HG03108 (cell line): ENCODE measurements around the gene TMA7B.
"Not testable (repeated sequence)": the region's sequence is repeated elsewhere in the genome, so short reads cannot be mapped to it uniquely, and the experiment has no call there.

Source experiments
- ATAC-seq: cut with Tn5 transposase; IDR thresholded peaks from one replicate; pipeline ENCODE4 v1.9.1; 2021; ENCODE audit warnings: moderate library complexity; ENCODE audit not compliant: unreplicated experiment

The TMA7B gene

DNA sequence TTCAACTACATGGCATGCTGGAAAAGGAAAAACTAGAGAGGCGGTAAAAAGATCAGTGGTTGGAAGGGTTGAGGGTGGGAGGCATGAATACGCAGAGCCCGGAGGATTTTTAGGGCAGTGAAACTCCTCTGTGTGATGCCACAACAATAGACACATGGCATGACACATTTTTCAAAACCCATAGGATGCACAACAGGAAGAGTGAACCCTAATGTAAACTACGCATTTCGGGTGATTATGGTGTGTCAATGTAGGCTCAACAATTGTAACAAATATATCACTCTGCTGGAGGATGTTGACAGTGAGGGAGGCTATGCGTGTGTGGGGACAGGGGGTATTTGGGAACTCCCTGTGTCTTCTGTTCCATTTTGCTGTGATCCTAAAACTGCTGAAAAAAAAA is 18.9 kb downstream of the TMA7B start:
- no peak for ATAC-seq

DNA sequence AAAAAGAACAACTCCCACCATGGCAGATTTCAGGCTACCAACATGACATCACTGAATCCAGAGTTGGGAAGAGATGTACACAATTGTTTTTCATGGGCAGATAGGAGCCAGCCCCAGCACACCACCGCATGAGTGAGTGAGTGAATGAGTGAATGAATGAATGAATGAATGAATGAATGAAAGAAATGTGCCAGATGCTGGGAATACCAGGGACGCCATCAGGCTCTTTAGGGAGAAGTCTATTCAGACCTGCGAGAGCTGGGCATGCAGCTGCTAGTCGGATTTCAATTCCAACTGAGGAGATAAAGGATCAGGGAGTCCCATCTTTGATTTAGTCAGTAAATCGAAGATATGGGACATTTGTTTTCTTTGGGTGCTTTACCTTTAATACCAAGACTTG is 19.3 kb downstream of the TMA7B start:
- no peak for ATAC-seq

DNA sequence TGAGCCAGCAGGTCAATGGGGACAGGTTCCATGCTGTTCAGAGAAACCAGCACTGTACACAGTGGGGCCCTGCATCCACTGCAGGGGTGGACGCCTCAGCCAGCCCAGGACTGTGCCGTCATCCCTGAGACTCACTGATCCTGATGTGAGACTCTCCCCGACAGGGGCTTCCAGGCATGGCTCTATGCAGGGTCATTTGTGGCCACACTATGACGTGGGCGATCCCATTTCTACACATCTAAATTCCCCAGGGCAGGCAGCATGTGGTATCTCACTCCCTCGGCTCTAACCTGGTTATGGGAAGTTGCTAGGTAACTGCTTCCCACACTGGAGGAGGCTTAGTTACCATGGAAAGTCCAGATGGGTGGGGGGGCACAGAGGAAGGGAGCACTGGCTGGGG is 20.4 kb downstream of the TMA7B start:
- ATAC-seq, result no peak

DNA sequence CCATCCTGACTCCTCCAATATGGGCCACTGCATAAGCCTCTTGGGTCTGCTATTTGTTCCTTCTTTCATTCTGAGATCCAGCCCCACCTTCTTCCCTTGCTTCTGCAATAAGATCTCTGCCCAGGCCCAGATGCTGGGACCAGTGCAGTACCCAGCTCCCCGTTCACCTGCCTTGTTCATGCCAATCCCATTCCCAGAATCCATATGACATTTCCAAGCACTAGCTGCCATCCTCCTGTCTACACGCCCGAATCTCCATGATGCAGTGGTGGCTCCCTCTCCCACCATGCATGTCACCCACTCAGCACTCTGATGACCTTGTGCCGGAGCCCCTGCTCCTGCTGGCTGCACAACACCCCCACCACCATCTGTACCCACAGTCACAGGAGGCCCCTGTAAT is 23.1 kb downstream of the TMA7B start:
- no peak for ATAC-seq

DNA sequence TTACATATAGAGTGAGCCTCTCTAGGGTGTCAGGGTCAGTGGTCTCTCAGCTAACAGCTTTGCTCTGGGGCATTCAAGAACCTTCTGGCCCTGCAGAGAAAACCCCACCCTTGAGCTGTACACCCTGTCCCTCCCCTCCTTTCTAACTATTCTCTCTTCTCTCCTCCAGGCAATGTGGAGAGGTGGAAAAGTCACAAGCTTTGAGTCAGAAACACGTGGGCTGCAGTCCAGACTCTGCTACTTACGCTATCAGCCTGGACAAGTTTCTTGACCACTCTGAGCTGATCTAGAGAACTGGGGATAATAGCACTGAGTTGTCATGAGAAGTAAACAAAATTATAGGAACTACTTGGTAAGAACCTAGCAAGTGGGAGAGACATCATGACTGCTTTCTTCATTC is 23.8 kb downstream of the TMA7B start:
- ATAC-seq, result no peak

DNA sequence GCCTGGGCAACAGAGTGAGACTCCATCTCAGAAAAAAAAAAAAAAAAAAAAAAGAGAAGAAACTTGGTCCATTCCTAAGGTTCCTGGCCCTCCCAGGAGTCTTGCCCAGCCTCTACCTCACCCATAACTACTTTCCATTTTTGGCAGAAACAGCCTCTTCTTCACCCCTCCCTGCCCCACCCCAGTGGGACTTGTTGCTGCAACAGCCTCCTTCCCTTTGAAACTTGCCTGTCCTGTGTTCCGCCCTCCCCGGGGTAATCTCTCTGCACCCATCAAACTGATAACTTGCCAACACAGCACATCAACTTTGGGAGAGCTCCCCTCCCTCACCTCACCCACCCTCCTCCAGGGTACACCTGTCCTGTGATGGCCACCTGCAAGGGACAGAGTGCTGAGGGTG is 24.5 kb downstream of the TMA7B start:
- ATAC-seq, result no peak

DNA sequence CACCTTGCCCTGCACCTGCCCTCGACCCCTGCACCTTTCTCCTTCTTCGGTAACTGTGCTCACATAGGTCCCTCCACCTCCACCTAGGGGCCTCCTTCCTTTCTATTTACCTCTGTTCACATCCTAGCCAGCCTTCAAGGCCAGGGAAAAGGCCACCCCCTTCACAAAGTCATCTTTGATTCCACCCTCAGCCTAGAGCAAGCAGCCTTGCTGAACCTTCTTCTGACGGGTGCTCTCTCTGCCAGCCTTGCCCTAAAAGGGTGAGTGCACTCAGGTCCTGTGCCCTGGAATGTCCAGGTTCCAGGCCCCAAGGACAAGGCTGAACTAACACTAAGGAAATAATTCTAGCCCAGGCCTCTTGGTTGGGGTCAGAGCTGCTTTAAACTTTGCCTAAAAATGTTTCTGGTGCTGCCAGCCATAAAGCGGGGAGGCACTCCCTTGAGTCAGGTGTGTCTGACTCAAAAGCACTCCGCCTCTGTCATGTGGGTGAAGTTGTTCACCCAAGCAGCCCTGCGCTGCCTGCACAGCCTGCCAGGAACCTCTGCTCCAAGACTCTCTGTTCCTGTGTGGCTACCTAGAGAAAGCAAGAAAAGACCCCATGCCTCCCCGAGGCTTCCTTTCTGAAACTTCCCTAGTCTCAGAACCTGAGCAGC is 25.3 kb downstream of the TMA7B start:
- no peak for ATAC-seq

DNA sequence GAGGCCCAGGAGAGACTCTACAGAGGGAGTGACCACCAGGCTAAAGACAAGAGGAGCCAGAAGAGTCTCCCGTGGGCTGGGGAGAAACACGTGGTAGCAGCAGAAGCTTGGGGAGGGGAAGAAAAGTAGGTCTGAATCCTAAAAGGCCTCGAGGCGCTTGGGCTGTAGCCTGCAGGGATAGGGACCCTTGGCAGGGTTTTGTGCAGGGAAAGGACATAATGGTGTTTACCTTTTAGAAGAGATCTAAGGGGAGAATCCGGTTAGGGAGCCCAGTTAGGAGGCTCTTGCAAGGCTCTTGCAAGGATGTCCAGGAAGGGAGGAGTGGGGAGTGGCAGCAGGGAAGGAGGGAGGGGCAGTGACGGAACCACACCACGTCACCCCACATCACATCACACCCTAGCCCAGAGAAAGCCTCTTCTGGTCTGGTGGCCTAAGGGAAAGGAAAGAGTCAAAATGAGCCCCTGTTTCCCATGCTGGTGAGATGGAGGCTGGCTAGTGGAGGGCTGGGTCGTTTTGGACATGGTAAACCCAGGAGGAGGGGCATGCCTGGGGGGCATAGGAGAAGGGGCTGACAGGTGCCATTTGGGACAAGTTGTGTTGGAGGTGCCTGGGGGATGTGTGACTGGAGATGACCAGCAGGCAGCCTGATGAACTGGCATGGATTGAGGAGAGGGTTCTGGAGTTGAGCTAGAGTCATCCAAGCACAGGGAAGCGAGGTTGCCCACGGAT is 28.4 kb downstream of the TMA7B start:
- no peak for ATAC-seq

DNA sequence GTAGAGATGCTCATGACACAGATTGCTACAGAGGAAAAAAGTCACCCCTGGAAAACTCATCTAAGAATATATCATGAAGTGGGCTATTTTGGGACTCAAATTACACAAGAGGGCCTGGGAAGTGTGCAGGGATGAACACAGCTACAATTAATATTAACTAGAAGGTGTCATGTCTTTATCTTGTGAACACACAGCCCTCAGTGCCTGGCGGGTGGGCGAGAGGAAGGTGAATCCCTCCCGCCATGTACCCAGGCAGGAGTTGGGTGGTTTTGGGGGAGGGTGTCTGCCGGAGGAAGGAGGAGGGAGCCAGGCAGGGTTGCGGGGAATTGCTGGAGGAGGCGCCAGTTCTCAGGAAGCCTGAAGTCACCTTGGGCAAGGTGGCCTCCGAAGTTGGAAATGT is 29.4 kb downstream of the TMA7B start:
- ATAC-seq, result no peak

DNA sequence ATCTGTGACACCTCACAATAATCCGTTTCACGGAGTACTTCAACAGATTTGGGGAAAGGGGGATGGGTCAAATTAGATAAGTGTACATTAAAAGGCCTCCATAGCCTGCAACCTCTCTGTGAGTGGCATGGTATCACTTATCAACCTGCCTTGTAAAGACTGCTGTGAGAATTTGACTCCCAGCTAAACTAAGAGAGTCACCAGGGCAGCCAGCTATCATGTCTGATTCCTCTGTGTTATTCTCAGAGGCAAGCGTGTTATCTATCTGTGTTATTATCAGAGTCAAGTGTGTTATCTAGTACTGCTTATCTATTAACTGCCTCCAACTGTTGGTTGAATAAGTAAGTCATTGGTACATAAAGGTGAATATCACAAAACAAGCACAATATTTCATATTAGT is 30.5 kb downstream of the TMA7B start:
- no peak for ATAC-seq

DNA sequence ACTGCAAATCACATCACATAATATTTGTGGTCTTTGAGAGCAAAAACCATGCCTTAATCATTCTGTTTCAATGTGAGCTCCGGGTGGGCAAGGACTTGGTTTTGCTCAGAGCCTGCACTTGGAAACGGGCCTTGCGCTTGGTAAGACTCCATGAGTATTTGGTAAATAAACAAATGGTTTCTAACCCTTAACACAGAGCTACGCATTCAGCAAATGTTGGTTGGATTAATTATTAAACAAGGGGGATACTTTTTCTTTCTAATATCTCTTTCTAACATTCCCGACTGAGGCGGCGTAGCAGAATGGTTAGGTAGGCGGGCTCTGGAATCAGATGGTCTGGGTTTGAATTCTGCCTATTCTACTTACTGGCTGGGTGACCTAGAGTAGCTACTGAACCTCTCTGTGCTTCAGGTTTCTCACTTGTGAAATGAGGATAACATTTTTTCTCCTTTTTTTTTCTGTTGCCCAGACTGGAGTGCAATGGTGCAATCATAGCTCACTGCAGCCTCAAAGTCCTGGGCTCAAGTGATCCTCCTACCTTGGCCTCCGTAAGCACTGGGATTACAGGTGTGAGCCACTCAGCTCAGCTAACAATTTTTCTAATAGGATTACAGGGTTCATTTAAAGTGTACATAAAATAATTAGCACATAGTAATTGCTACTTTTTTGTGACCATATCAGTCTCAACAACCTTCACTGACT is 31.1 kb downstream of the TMA7B start:
- no peak for ATAC-seq

DNA sequence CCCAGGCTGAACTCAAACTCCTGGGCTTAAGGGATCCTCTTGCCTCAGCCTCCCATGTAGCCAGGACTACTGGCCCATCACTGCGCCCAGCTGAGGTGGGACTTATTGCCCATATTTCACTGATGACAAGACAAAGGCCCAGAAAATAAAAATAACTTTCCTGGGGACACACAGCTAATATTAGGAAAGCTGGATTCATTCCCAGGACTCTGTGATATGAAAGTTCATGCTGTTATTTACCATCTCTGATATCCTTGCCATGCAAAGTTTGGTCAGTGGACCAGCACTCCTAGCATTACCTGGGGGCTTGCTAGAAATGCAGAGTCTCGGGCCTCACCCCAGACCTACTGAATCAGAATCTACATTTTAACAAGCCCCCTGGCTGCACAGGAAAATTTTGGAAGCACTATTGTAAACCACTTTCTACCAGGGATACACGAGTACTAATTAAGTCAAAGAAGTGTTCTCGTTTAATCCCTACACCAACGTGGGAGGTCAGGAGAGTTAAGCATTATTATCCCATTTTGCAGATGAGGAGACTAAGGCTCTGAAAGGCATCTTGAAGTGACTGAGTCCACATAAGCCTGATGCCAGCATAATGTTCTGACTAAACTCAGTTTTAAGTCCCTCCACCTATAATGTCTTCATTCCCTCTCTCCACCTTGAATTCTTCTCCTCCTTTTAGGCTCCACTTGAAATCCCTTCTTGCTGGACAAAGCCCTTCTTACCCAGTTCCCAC is 32.1 kb downstream of the TMA7B start:
- ATAC-seq, result no peak

DNA sequence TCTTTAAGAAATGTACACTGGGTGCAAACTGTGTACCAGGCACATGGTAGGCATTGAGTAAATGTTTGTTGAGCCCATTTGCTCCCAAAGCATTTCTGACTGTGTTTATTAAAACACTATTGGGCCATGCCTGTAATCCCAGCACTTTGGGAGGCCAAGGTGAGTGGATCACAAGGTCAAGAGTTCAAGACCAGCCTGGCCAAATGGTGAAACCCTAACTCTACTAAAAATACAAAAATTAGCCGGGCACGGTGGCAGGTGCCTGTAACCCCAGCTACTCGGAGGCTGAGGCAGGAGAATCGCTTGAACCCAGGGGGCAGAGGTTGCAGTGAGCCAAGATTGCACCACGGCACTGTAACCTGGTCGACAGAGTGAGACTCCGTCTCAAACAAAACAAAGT is 32.7 kb downstream of the TMA7B start:
- not testable (repeated sequence) for ATAC-seq

DNA sequence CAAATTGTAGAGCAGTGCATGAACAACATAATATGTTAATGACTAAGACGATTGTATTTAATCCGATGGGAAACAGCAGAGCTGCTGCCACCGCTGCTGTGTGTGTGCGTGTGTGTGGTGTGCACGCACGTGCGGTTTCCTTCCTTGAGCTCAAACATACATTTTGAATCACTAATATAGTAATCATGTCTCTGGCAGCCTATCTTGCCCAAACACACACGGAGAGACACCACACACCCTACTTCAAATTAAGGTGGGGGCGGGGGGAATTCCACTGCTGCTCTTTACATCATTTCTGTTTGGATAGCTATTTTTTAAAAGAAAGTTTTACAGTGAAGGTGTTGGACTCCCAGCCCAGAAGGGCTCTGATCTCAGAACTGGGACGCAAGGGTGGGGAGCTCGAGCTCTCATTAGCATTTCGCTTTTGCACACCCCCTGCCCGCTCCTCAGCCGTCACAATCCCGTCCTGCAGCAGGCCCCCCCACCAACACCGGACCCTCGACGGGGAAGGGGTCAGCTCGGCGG is 33.9 kb downstream of the TMA7B start:
- ATAC-seq, result no peak

DNA sequence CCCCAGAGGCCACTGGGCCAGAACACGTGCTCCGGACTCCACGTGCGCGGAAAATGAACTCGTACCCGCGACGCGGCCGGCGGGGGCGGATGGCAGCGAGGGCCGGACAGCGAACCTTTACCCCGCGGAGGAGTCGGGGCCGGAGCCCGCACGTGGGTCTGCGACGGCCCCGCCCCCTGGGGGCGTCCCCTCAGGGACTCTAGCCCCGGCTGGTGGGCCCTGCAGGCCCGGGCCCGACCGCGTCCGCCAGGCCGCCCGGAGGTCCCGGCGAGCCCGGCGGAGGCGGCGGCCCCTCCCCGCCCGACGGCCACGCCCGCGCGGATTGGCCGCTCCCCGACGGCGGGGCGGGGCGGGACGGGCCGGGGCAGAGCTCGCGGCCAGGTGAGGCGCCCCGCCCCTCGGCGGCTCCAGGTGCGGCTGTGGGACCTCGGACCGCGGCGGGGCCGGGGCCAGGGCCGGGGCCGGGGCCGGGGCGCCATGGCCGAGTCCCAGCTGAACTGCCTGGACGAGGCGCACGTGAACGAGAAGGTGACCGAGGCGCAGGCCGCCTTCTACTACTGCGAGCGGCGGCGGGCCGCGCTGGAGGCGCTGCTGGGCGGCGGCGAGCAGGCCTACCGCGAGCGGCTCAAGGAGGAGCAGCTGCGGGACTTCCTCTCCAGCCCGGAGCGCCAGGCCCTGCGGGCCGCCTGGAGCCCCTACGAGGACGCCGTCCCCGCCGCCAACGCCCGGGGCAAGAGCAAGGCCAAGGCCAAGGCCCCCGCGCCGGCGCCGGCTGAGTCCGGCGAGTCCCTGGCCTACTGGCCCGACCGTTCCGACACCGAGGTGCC is 34.6 kb downstream of the TMA7B start, which contains the start of gene FAM83F:
TSS of gene FAM83F (plus strand) at position 389 of the 827 bp plus-strand sequence. CDS start at position 478, 89 bp downstream.
- ATAC-seq, result no peak

DNA sequence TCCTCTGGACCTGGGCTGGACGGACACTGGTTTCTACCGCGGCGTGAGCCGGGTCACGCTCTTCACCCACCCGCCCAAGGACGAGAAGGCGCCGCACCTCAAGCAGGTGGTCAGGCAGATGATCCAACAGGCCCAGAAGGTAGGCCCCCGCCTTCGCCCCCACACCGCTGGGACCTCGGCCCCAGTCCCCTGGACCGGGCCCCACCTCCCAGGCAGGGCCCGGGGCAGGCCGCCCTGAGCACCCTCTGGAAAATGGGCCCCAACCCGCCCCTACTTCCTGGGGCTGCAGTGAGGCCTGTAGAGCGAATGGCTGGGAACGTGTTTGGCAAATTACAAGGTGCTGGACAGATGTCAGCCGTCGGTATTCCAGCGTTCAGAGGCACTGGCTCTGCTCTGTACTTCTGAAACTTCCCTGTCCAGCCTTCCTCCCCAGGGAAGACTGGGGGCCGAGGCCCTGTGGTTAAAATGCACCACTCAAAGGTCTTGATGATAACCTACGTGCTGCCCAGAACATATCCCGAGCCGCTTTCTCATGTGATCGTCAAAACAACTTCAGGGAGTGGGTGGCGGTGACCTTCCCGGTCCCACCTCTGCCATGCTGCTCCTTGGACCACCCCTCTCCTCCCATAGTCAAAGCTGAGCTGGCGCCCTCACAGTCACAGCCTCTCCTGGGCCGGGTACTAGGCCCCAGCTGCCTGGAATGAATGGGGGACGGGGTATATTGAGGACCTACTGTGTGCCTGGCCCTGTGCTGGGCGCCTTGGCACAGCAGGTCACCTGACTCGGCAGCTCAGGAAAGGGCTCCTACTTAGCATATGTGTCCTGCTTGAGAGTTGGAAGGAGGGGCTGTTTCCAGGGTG is 35.4 kb downstream of the TMA7B start:
- ATAC-seq, result no peak

DNA sequence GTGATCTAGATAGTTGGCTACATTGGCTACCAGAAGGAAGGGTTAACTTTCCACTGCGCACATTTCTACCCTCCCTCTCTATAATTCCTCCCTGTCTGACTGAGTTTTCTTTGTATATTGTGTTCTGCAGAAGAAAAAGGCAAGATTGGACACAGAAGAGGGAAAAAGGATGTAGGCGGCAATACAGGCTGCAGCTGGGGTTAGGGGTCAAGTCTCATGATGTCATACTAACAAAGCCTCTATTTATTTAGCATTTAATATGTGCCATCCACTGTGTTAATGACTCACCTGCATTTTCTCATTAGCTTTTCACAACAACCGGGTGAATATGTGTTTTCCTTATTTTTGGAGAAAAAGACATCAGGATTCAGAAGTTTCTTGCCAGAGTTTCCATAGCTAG is 36.5 kb downstream of the TMA7B start:
- ATAC-seq, result no peak

DNA sequence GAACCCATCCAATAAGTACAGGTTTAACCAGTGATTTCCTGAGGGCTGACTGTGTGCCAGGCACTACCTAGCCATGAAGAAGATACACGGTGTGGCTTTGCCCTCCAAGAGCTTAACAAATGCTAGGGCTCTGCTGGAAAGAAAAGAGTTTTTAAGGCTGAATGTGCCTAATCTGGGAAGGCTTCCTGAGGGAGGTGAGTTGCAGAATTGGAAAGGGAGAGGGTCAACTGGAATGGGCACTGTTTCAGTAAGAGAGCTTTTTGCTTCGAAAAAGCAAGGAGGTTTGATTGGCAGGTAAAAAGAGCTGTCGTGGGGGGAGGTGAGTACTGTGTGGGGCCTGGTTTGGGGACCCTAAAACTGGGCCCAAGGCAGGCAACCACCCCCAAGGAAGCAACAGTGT is 37.2 kb downstream of the TMA7B start:
- ATAC-seq, result no peak

DNA sequence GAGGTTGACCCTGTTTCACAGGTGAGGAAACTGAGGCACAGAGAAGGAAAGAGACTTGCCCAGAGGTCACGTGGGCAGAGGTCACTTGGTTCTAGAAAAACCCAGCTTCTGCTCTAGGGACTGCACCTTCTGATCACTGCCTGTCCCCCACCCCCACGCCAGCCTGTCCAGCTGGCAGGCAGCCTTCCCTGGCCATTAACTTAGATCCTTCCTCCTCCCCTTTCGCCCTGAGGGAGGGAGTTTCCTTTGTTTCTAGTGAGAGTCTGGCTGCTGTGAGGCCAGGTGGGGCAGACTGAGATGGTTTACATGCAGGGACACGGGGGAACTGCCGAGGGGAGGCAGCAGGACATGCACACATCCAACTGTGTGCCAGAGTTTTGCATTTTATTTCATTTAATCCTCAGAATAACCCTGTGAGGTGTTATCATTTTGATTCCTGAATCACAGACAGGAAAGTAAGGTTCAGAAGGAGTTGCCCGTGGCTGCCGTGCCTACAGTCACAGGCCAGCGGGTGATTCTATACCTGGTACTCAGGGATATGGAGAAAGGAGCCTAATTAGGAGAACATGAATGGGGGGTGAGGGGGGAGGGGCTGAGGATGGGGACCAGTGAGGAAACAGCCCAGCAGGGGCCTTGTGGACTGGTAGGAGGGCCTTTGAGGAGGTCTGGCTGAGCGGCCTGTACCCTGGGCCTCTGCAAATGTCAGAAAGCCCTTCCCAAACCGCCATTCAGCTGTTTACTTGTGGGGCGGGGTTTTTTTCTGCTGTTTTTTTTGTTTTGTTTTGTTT is 37.9 kb downstream of the TMA7B start:
- no peak for ATAC-seq
